OCI-LY3 (cell line): ENCODE results near the gene HCRTR2.

Source experiments
- EZH2phosphoT487 ChIP-seq: fragments of 200-600 bp; shearing (Covaris generic); IDR thresholded peaks from 2 replicates; pipeline ENCODE4 v1.6.1; 2018; ENCODE audit warnings: antibody characterized with exemption, mixed run types, low read depth
- TF ChIP-seq, protein P1 (sequence below): fragments of 200-600, 300-600 bp; sonication (generic); IDR thresholded peaks from 2 replicates; pipeline ENCODE4 v1.5.1; 2014; ENCODE audit warnings: antibody characterized with exemption, low read length, low read depth

GRCh38 chr6:55265409-55266114 is 91.2 kb downstream of the HCRTR2 start:
- TF ChIP-seq, protein P1, sequence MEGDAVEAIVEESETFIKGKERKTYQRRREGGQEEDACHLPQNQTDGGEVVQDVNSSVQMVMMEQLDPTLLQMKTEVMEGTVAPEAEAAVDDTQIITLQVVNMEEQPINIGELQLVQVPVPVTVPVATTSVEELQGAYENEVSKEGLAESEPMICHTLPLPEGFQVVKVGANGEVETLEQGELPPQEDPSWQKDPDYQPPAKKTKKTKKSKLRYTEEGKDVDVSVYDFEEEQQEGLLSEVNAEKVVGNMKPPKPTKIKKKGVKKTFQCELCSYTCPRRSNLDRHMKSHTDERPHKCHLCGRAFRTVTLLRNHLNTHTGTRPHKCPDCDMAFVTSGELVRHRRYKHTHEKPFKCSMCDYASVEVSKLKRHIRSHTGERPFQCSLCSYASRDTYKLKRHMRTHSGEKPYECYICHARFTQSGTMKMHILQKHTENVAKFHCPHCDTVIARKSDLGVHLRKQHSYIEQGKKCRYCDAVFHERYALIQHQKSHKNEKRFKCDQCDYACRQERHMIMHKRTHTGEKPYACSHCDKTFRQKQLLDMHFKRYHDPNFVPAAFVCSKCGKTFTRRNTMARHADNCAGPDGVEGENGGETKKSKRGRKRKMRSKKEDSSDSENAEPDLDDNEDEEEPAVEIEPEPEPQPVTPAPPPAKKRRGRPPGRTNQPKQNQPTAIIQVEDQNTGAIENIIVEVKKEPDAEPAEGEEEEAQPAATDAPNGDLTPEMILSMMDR: no peak
- no peak for TF ChIP-seq EZH2phosphoT487
